NCI-H1105 (cell line): Measurements from ENCODE around the gene KLHL21.

ENCODE experiments used
- DNase-seq: peaks from one replicate; lab custom pipeline; 2025; lab: John Stamatoyannopoulos, UW

KLHL21 gene

GRCh38 chr1:6625584-6626149, 23.0 kb upstream of the KLHL21 start:
- no peak for DNase-seq

- peak; percentile 78 for DNase-seq
Observed at GRCh38 chr1:6624710-6625583, 22.3 kb upstream of the KLHL21 start, which contains the start of gene THAP3. TSS of gene THAP3 (plus strand) at chr1:6624868. CDS start at chr1:6625219, 351 bp downstream.

- DNase-seq, result no peak
Observed at GRCh38 chr1:6623269-6623965, 20.7 kb upstream of the KLHL21 start.

- no peak for DNase-seq
Observed at GRCh38 chr1:6622396-6623152, 19.9 kb upstream of the KLHL21 start.

- no peak for DNase-seq
Observed at GRCh38 chr1:6621429-6622391, 19.0 kb upstream of the KLHL21 start.

- DNase-seq, result no peak
Observed at GRCh38 chr1:6619045-6619444, 16.4 kb upstream of the KLHL21 start.

- no peak for DNase-seq
Observed at GRCh38 chr1:6614929-6615785, 12.5 kb upstream of the KLHL21 start.

GRCh38 chr1:6614019-6614928, 11.6 kb upstream of the KLHL21 start:
- no peak for DNase-seq

- DNase-seq, result peak; percentile 99
Observed at GRCh38 chr1:6613361-6614018, 10.8 kb upstream of the KLHL21 start, which contains the start of gene PHF13. TSS of gene PHF13 (plus strand) at chr1:6613731. CDS start at chr1:6614067, 336 bp downstream.

- DNase-seq, result peak; percentile 67
Observed at GRCh38 chr1:6612641-6613360, 10.1 kb upstream of the KLHL21 start.

- DNase-seq, result no peak
Observed at GRCh38 chr1:6603915-6604558, 1.4 kb upstream of the KLHL21 start.

- no peak for DNase-seq
Observed at GRCh38 chr1:6603238-6603914, 707 bp upstream of the KLHL21 start.

GRCh38 chr1:6601923-6602668, 573 bp downstream of the KLHL21 start:
- peak; percentile 8 for DNase-seq

GRCh38 chr1:6601049-6601922, 1.4 kb downstream of the KLHL21 start:
- peak; percentile 25 for DNase-seq
